HepG2 (cell line): Measurements from ENCODE around the gene PRDM12.

Source experiments
- GABPA ChIP-seq, 2 experiments: IDR thresholded peaks; 2 replicates each; pipeline ENCODE4 v1.6.1; 2011 to 2016; ENCODE audit warnings: low read depth in 2 of 2, low read length in 1 of 2, missing biosample characterization in 1 of 2, missing genetic modification characterization in 1 of 2
- MXI1 ChIP-seq: IDR thresholded peaks from 3 replicates; pipeline ENCODE4 v1.6.1; 2012; ENCODE audit warnings: low read depth, low read length, inconsistent platforms, borderline replicate concordance
- ZNF263 ChIP-seq: sonication (generic); formaldehyde crosslinking; IDR thresholded peaks from 2 replicates; pipeline ENCODE4 v1.4.0; 2020; ENCODE audit warnings: missing genetic modification reagents
- TF ChIP-seq, protein P1 (sequence below): sonication (generic); formaldehyde crosslinking; IDR thresholded peaks from 2 replicates; pipeline ENCODE4 v1.4.0; 2020; ENCODE audit warnings: missing genetic modification reagents

GRCh38 chr9:130663258-130663976 lies 977 bp upstream of the PRDM12 start:
- TF ChIP-seq, protein P1, sequence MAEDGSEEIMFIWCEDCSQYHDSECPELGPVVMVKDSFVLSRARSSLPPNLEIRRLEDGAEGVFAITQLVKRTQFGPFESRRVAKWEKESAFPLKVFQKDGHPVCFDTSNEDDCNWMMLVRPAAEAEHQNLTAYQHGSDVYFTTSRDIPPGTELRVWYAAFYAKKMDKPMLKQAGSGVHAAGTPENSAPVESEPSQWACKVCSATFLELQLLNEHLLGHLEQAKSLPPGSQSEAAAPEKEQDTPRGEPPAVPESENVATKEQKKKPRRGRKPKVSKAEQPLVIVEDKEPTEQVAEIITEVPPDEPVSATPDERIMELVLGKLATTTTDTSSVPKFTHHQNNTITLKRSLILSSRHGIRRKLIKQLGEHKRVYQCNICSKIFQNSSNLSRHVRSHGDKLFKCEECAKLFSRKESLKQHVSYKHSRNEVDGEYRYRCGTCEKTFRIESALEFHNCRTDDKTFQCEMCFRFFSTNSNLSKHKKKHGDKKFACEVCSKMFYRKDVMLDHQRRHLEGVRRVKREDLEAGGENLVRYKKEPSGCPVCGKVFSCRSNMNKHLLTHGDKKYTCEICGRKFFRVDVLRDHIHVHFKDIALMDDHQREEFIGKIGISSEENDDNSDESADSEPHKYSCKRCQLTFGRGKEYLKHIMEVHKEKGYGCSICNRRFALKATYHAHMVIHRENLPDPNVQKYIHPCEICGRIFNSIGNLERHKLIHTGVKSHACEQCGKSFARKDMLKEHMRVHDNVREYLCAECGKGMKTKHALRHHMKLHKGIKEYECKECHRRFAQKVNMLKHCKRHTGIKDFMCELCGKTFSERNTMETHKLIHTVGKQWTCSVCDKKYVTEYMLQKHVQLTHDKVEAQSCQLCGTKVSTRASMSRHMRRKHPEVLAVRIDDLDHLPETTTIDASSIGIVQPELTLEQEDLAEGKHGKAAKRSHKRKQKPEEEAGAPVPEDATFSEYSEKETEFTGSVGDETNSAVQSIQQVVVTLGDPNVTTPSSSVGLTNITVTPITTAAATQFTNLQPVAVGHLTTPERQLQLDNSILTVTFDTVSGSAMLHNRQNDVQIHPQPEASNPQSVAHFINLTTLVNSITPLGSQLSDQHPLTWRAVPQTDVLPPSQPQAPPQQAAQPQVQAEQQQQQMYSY: no peak
- no peak for TF ChIP-seq GABPA (IDR thresholded peaks at IDR 0.05; ENCODE audit: low read depth, low read length)
- no peak for TF ChIP-seq GABPA (CRISPR knock-in tag; IDR thresholded peaks at IDR 0.05; ENCODE audit: low read depth)
- no peak for TF ChIP-seq MXI1
- TF ChIP-seq ZNF263: no peak
